Neural progenitor cell (in vitro differentiated cells): ENCODE data around the gene CNN3. TPM values are rescaled to one million over a fixed set of nuclear protein-coding genes. Genes with fewer than 3 reads are reported as not detected.

Experiments used
- DNase-seq: peaks from one replicate; pipeline ENCODE4 v3.0.0-alpha.2; 2016; ENCODE audit warnings: low spot score
- H2AFZ ChIP-seq: fragments of 200-600 bp; sonication (generic); replicated peaks from 2 replicates; pipeline ENCODE4 v1.6.1; 2016; ENCODE audit warnings: antibody characterized with exemption
- H3F3A ChIP-seq: fragments of 200-600 bp; sonication (generic); 2 replicates; pipeline ENCODE4 v1.6.1; 2016; ENCODE audit warnings: antibody characterized with exemption, low read depth
- H3K27ac ChIP-seq: fragments of 200-600 bp; sonication (generic); 2 replicates; pipeline ENCODE4 v1.5.1; 2016; ENCODE audit warnings: mild to moderate bottlenecking
- H3K27me3 ChIP-seq: fragments of 200-600 bp; sonication (generic); 2 replicates; pipeline ENCODE4 v1.6.1; 2016; ENCODE audit warnings: mild to moderate bottlenecking, moderate library complexity
- H3K36me3 ChIP-seq: fragments of 200-600 bp; sonication (generic); 2 replicates; pipeline ENCODE4 v1.5.1; 2016
- H3K4me1 ChIP-seq: fragments of 200-600 bp; sonication (generic); 2 replicates; pipeline ENCODE4 v1.6.1; 2016; ENCODE audit warnings: mixed run types
- H3K4me2 ChIP-seq: fragments of 200-600 bp; sonication (generic); 2 replicates; pipeline ENCODE4 v1.6.1; 2016
- H3K4me3 ChIP-seq: fragments of 200-600 bp; sonication (generic); 2 replicates; pipeline ENCODE4 v1.5.1; 2016
- H3K79me2 ChIP-seq: fragments of 200-600 bp; sonication (generic); 2 replicates; pipeline ENCODE4 v1.6.1; 2016; ENCODE audit warnings: low read depth
- H3K9ac ChIP-seq: fragments of 200-600 bp; sonication (generic); 2 replicates; pipeline ENCODE4 v1.6.1; 2016
- H3K9me3 ChIP-seq: fragments of 200-600 bp; sonication (generic); 2 replicates; pipeline ENCODE4 v1.5.1; 2016; ENCODE audit warnings: low read depth
- H4K20me1 ChIP-seq: fragments of 200-600 bp; sonication (generic); 2 replicates; pipeline ENCODE4 v1.6.1; 2016; ENCODE audit warnings: low read depth
- H3K27ac Mint-ChIP-seq: 3 replicates; pipeline ENCODE4 v1.8.0; 2021; ENCODE audit warnings: mixed read lengths
- H3K27me3 Mint-ChIP-seq: 2 replicates; pipeline ENCODE4 v1.8.0; 2022; ENCODE audit warnings: low read depth, mild to moderate bottlenecking, inconsistent platforms, moderate library complexity, mixed read lengths; ENCODE audit not compliant: insufficient read depth
- H3K36me3 Mint-ChIP-seq: 3 replicates; pipeline ENCODE4 v1.8.0; 2021; ENCODE audit warnings: mixed read lengths
- H3K4me1 Mint-ChIP-seq: 3 replicates; pipeline ENCODE4 v1.8.0; 2021; ENCODE audit warnings: mixed read lengths
- H3K4me3 Mint-ChIP-seq: 3 replicates; pipeline ENCODE4 v1.8.0; 2021; ENCODE audit warnings: mild to moderate bottlenecking, moderate library complexity, mixed read lengths
- H3K9me3 Mint-ChIP-seq: 3 replicates; pipeline ENCODE4 v1.8.0; 2020; ENCODE audit warnings: mixed read lengths
- CTCF ChIP-seq: fragments of 200-600 bp; sonication (generic); IDR thresholded peaks from 2 replicates; pipeline ENCODE4 v1.5.1; 2017; ENCODE audit warnings: antibody characterized with exemption, mild to moderate bottlenecking
- EZH2 ChIP-seq: fragments of 200-600 bp; sonication (generic); IDR thresholded peaks from 2 replicates; pipeline ENCODE4 v1.6.1; 2017; ENCODE audit warnings: antibody characterized with exemption, mild to moderate bottlenecking, moderate library complexity
- EZH2phosphoT487 ChIP-seq: fragments of 200-600 bp; sonication (generic); IDR thresholded peaks from 2 replicates; pipeline ENCODE4 v1.6.1; 2017; ENCODE audit warnings: antibody characterized with exemption
- total RNA-seq: library from RNA; depleted of rRNA; stranded (reverse); fragments of >200 nt; gene quantifications from 2 replicates; pipeline ENCODE4 v1.2.3, GENCODE V29; 2015; ENCODE audit warnings: low replicate concordance

The CNN3 gene
- total RNA-seq, 1 donor from 2014 or later, result 644 TPM

GRCh38 chr1:94969137-94969536 is 42.2 kb upstream of the CNN3 start:
- H3K36me3 Mint-ChIP-seq, result peaks cover 3% of the 10 kb centered on the region
- no peak for DNase-seq
- H3K27me3 ChIP-seq, result no peaks in the 10 kb centered on the region

GRCh38 chr1:94966033-94966432 is 39.1 kb upstream of the CNN3 start:
- H3K9ac ChIP-seq, result no peak overlapping the region
- H3K9me3 ChIP-seq, result no peaks in the 10 kb centered on the region
- Mint-ChIP-seq H3K27ac (no peak overlapping the region), H3K9me3 (no peaks in the 10 kb centered on the region), H3K36me3 (peaks cover 3% of the 10 kb centered on the region), H3K4me1 (peaks cover 22% of the 10 kb centered on the region), H3K27me3 (no peaks in the 10 kb centered on the region), H3K4me3 (no peak overlapping the region)
- H3K36me3 ChIP-seq, result no peaks in the 10 kb centered on the region
- H3K4me2 ChIP-seq, result no peak overlapping the region
- H4K20me1 ChIP-seq, result no peaks in the 10 kb centered on the region
- no peaks in the 10 kb centered on the region for H3F3A ChIP-seq
- H3K4me3 ChIP-seq, result no peak overlapping the region
- no peak for DNase-seq
- no peak overlapping the region for H2AFZ ChIP-seq
- TF ChIP-seq CTCF (no peak), EZH2 (no peak), EZH2phosphoT487 (no peak)
- H3K27me3 ChIP-seq, result no peaks in the 10 kb centered on the region
- H3K27ac ChIP-seq, result no peak overlapping the region
- no peaks in the 10 kb centered on the region for H3K79me2 ChIP-seq
- peaks cover 7% of the 10 kb centered on the region for H3K4me1 ChIP-seq

More at GRCh38 chr1:94969137-94969536, 42.2 kb upstream of the CNN3 start:
- H3K9me3 ChIP-seq, result no peaks in the 10 kb centered on the region
- no peaks in the 10 kb centered on the region for H4K20me1 ChIP-seq
- TF ChIP-seq EZH2phosphoT487, result no peak
- TF ChIP-seq CTCF, result no peak
- TF ChIP-seq EZH2, result no peak
- no peaks in the 10 kb centered on the region for H3F3A ChIP-seq
- no peak overlapping the region for H3K27ac ChIP-seq
- no peak overlapping the region for H2AFZ ChIP-seq
- H3K79me2 ChIP-seq, result no peaks in the 10 kb centered on the region
- H3K4me1 ChIP-seq, result peaks cover 13% of the 10 kb centered on the region
- peaks cover 30% of the 10 kb centered on the region for H3K4me1 Mint-ChIP-seq
- no peaks in the 10 kb centered on the region for H3K9me3 Mint-ChIP-seq
- H3K4me3 ChIP-seq, result no peak overlapping the region
- H3K36me3 ChIP-seq, result no peaks in the 10 kb centered on the region
- no peak overlapping the region for H3K4me3 Mint-ChIP-seq
- H3K9ac ChIP-seq, result no peak overlapping the region
- H3K4me2 ChIP-seq, result no peak overlapping the region
- H3K27ac Mint-ChIP-seq, result no peak overlapping the region
- no peaks in the 10 kb centered on the region for H3K27me3 Mint-ChIP-seq

GRCh38 chr1:94963864-94964263 is 37.0 kb upstream of the CNN3 start:
- no peaks in the 10 kb centered on the region for H3K9me3 Mint-ChIP-seq
- Histone ChIP-seq H3F3A (no peaks in the 10 kb centered on the region), H3K36me3 (no peaks in the 10 kb centered on the region), H3K9ac (no peak overlapping the region), H3K79me2 (no peaks in the 10 kb centered on the region), H3K27ac (no peak overlapping the region), H3K4me3 (no peak overlapping the region), H3K4me2 (no peak overlapping the region), H3K4me1 (no peaks in the 10 kb centered on the region), H3K9me3 (no peaks in the 10 kb centered on the region), H3K27me3 (no peaks in the 10 kb centered on the region), H4K20me1 (no peaks in the 10 kb centered on the region), H2AFZ (no peak overlapping the region)
- peaks cover 3% of the 10 kb centered on the region for H3K27me3 Mint-ChIP-seq
- H3K4me1 Mint-ChIP-seq, result peaks cover 13% of the 10 kb centered on the region
- no peak for DNase-seq
- H3K4me3 Mint-ChIP-seq, result no peak overlapping the region
- no peak overlapping the region for H3K27ac Mint-ChIP-seq
- H3K36me3 Mint-ChIP-seq, result peaks cover 3% of the 10 kb centered on the region
- TF ChIP-seq EZH2, result no peak
- TF ChIP-seq CTCF, result no peak
- TF ChIP-seq EZH2phosphoT487, result no peak
